GM21619 (cell line): ENCODE results near the gene ADORA3.
"Not testable (repeated sequence)": the region's sequence is repeated elsewhere in the genome, so short reads cannot be mapped to it uniquely, and the experiment has no call there.

Experiments
- ATAC-seq: cut with Tn5 transposase; IDR thresholded peaks from one replicate; pipeline ENCODE4 v1.9.1; 2021; ENCODE audit not compliant: unreplicated experiment

ADORA3 gene

GRCh38 chr1:111503585-111504060 lies at the start of gene ADORA3, which contains the start of gene TMIGD3:
Gene ADORA3, minus strand, starts transcription at chr1:111503633. Its CDS starts 279 bp downstream, at chr1:111503354.
Gene TMIGD3, minus strand, starts transcription at chr1:111503633. Its CDS starts 279 bp downstream, at chr1:111503354.
- ATAC-seq: no peak

DNA sequence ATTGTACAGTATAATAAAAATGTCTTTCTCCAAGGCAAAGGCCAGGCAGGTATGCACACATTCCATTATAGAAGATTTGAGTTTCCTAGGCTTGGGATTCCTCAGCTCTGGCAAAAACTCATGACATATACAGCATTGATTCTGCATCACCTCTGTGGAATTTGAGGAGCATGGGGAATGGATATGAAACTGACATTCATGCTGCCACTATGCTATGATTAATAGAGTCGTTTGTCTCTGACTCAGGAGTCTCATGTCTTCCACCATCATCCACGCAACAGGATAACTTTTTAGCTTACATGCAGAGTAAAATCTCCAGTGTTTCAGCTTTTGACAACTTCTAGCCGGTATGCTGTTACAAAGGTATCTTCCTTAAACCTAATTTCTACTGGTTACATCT lies 49.8 kb upstream of the ADORA3 start:
- no peak for ATAC-seq

DNA sequence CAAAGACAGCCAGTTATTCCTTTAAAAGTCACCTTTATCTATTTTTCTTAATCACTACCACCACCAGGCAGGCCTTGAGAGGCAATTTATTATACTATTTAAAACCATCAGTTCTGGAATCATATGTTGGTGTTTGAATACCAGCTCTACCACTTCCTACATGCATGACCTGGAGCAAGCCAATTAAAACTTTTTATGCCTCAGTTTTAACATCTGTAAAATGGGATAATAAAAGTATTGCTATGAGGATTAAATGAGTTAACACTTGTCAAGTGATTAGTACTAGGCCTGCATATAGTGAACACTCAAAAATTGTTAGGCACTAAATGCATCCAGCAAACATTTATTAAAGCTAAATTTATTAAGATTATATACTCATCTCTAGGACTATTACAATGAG lies 49.2 kb upstream of the ADORA3 start:
- ATAC-seq: no peak

DNA sequence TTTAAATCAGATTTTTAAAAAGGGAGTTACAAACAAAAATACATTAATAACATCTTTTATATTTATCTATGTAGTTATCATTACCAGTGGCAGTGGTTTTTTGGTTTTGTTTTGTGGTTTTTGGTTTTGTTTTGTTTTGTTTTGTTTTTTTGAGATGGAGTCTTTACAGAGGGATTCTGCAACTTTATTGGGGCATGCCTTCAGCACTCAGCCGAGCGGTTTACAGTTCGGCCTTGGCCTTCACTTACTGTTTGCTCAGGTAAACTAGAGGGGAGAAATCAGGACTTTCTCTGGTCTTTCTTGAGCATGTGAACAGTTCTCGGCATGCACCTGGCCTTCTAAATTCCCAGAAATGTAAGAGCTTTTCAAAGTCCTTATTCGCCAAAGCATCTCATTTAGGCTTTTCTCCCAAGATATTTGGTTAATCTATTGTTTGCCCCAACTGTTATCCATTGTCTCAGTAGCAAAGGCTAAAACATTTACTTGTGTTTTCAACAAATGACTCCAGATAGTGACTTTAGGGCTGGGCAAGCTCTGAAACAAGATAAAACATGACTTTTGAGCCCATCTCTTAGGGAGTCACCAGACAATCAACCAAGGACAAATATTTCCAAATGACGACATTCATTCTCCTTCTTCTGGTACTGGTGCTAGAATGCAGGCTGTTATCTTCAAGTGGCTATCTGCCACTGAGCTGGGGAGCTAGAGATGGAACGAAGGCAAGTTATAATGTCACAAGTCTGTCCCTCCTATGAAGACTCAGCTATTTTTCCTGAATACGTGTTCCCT lies 48.4 kb upstream of the ADORA3 start:
- no peak for ATAC-seq

- not testable (repeated sequence) for ATAC-seq
Measured at GRCh38 chr1:111547786-111548185, 44.4 kb upstream of the ADORA3 start.

GRCh38 chr1:111542187-111542586 lies 38.8 kb upstream of the ADORA3 start:
- ATAC-seq: no peak

- ATAC-seq: no peak
Measured at GRCh38 chr1:111541721-111542120, 38.3 kb upstream of the ADORA3 start.

DNA sequence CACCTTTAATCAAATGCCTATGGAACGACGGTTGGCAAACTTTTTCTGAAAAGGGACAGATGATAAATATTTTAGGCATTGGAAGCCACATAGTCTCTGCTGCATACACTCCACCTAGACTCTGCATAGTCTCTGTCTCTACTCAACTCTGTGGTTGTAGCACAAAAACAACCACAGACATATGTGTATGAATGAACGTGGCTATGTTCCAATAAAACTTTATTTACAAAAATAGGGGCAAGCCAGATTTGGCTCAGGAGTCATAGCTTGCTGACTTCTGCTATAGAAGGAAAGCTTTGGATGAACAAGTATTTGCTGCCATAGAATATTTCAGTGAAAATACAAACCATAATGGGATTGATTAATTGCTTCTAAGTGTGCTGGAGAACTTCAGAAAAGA lies 37.5 kb upstream of the ADORA3 start:
- no peak for ATAC-seq

GRCh38 chr1:111538343-111539025 lies 35.1 kb upstream of the ADORA3 start:
- no peak for ATAC-seq

DNA sequence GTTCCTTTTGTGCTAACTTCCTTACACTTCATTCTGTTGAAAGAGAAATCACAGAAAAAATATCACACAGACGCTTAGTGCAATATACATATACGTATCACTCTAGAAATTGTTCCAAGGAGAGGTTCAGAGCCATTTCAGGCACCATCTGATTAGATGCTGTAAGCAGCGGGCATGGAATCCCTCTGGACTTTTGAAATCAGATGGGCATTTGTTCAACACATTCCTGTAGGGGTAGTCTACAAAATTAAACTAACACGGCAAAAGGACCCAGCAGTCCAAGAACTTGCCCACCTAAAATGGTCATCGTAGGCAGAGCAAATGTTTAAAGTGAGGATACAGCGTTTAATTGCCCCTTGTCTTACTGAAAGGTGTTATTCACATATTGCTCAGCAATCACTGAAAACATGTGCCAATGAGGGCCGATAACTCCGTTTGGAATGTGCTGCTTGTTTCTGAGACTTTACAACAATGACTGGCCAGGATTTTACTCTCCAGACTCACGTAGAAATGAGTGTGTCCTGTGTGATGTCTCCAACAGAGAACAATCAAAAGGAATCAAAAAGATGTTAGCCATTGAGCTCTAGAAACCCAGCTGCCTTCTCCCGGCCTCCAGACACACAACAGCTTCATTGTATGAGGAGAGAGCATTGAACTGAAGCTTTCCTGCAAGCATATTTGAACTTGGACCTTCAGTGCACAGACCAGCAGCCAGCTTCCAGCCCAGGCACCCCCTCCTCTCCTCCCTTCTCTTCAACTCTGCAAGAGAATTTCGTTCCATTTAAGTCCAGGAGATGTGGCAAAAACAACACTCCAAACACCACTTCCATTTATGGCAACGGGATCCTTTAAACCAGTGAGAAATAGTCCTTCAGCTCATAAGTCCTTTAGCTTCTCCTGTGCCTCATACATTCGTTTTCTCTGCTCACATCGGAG lies 32.1 kb upstream of the ADORA3 start:
- no peak for ATAC-seq

DNA sequence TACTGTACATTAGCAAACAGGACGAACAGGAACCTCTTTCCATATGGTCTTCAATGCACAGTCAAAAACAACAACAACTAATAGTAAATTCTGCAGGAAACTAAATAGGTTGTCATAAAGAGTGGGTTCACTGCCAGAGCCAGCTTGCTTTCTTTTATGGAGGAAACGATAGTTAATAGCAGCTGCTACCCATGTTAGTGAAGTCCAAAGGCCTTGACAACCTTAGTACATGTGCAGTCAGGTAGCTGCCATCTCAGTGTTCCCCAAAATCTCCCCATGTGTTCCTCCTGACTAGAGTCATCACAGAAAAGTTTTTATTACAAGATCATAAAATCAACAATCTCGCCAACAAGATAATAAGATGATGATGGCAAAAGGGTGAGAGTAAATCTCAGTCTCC lies 16.6 kb upstream of the ADORA3 start:
- ATAC-seq: no peak

- ATAC-seq: no peak
Measured at GRCh38 chr1:111517469-111518225, 14.2 kb upstream of the ADORA3 start.

GRCh38 chr1:111516005-111516535 lies 12.6 kb upstream of the ADORA3 start:
- no peak for ATAC-seq

DNA sequence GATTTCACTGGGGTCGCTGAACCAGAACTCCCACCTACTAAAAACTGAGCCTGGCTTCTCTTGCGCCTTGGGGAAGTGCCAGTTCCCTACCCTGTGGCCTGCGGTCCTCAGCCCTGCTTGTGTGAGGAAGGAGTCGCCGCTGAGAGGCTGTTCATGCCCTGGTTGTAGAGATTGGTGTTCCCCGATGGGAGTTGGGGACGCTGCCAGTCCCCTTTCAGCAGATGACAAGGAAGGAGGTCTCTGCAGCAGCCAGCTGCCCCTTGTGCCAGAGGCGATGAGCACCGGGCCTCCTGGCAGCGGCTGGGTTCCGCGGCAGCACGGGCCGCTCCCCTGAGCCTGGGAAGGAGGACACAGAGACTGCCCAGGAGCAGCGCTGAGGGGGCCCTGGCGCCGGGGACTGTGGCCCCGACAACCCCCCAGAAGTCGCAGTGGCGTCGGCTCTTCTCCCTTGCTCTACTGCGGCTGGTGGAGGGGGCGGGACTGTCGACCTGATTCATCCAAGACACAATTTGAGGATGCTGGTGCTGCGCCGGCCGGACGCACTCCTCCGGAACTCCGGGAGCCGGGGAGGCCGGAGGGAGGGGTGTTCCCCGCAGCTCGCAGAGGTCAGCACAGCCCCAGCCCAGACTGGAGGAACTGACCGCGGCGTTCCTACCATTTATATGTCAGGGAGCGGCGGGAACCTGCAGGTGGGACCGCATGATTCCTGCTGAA lies 12.0 kb upstream of the ADORA3 start:
- no peak for ATAC-seq

DNA sequence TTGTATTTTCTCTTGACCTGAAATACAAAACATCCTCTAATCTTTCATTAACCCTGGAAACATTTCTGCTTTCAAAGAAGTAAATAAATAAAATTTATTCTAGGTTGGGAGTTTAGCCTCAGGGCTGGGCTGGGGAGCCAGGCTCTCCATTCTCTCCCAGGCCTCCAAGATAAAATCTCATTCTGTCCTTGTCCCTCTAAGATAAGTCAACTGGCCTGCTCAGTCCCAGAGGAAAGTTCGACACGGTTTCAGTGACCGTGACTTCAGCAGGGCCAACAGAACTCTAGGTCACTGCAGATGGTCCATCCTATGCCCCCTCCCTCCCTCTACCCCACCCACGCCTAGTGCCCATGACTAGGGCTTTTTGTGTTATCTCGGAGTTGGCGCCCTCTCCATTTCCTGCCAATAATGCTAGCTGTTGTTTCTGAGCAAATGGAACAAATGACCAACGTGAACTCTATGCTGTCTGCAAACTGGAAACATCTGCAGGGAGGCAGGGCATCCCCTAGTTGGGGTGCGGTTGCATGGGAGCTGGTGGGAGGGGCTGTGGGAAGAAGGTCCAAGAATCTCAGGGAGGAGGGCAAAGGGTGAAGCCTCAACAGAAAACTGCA lies 10.1 kb upstream of the ADORA3 start:
- ATAC-seq: no peak

DNA sequence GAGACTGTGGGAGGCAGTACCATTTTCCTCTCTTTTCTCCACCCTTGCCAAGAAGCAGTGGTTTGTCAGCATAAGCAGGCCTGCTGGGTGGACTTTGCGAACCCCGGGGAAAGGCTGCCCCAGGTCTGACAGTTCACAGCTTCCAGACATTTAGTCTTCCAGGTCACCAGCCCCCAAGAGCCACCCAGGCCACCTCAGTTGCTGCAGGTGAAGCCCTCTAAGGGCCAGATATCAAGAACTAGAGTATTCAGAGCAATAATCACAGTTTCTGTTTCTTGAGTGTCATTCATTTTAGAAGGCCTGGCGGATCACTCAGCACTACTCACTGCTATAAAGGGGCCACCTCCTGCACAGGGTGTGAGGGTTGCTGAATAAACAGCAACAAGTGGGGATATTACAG lies 9.5 kb upstream of the ADORA3 start:
- no peak for ATAC-seq

DNA sequence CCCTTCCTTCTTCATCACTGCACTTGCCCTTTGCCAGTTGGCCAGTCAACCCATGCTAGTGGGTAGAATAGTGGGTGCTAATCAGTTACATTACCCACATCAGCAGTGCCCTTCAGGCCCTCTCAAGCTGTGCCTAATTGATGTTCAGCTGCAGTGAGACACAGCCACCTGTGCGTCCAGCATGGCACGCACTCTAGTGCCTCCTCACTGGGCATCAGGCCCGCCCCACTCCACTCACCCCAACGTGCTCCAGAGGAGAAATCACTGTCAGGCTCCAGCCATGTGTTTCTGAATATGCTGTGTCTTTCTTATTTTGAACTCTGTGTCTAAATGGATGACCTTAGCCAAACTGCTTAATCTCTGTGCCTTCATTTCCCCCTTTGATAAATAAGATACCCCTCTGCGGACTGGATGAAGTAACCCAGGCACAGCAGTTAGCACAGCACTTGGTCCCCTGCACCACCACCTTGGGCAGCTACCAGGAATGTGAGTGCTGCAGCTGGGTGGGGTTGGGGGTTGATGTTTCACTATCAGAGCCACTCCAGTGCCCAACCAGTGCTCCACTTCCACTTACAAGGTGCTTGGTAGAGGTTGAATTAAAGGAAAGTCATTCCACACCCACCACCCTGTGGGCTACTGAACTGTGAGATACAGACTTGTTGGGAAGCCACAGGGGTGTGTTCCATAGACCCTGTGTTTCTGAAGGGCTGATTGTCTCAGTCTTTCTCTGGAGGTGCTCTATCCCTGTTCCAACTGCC lies 8.9 kb upstream of the ADORA3 start:
- ATAC-seq: no peak

GRCh38 chr1:111511370-111511769 lies 7.9 kb upstream of the ADORA3 start:
- no peak for ATAC-seq
